Tibial nerve (tissue), 4 donors: Measurements from ENCODE around the gene SYT9. TPM values are rescaled to one million over a fixed set of nuclear protein-coding genes. Genes with fewer than 3 reads are reported as not detected.

ENCODE experiments used
- DNase-seq, 2 donors: peaks; one replicate each; pipeline ENCODE4 v3.0.0-alpha.2; 2019; ENCODE audit warnings: low spot score in 2 of 2
- H3K27ac ChIP-seq, 4 donors: fragments of 200-600 bp; sonication (generic) in 3 of 4; one replicate each; pipeline ENCODE4 v1.5.1; 2017 to 2019; ENCODE audit warnings: mild to moderate bottlenecking in 1 of 4
- H3K27me3 ChIP-seq, 2 donors: fragments of 200-600 bp; sonication (generic) in 1 of 2; one replicate each; pipeline versions ENCODE4 v1.5.1 to v1.6.0; 2017 to 2019
- H3K36me3 ChIP-seq, 3 donors: fragments of 200-600 bp; sonication (generic); one replicate each; pipeline ENCODE4 v1.5.1; 2018 to 2019
- H3K4me1 ChIP-seq, 4 donors: fragments of 200-600 bp; sonication (generic) in 3 of 4; one replicate each; pipeline ENCODE4 v1.5.1; 2017 to 2019
- H3K4me3 ChIP-seq, 4 donors: fragments of 200-600 bp; sonication (generic) in 3 of 4; one replicate each; pipeline ENCODE4 v1.5.1; 2017 to 2019; ENCODE audit warnings: mild to moderate bottlenecking in 1 of 4, moderate library complexity in 1 of 4
- H3K9me3 ChIP-seq, 4 donors: fragments of 200-600 bp; sonication (generic) in 3 of 4; one replicate each; pipeline ENCODE4 v1.5.1; 2017 to 2019
- CTCF ChIP-seq, 5 experiments: fragments of 200-600 bp in 3 of 5; fragments of 450-650 bp in 2 of 5; sonication (generic) in 3 of 5; IDR thresholded peaks; one replicate each; pipeline ENCODE4 v1.5.1; 2016 to 2019; ENCODE audit warnings: antibody characterized with exemption in 5 of 5, mild to moderate bottlenecking in 3 of 5, moderate library complexity in 2 of 5
- EP300 ChIP-seq, 2 donors: sonication (generic); formaldehyde crosslinking; IDR thresholded peaks; one replicate each; pipeline ENCODE4 v1.6.1; 2017; ENCODE audit warnings: antibody characterized with exemption in 2 of 2, mild to moderate bottlenecking in 1 of 2
- POLR2A ChIP-seq, 2 donors: fragments of 450-650 bp; IDR thresholded peaks; one replicate each; pipeline ENCODE4 v1.6.1; 2017; ENCODE audit warnings: antibody characterized with exemption in 2 of 2, mild to moderate bottlenecking in 2 of 2, moderate library complexity in 2 of 2
- WGBS, 2 donors: methylation state at CpG; one replicate each; pipeline ENCODE4 v1.1.5; 2018; 5-methylcytosine and 5-hydroxymethylcytosine counted together
- total RNA-seq, 4 donors: library from RNA; depleted of rRNA; stranded (reverse); fragments of >200 nt; gene quantifications; one replicate each; pipeline ENCODE4 v1.1.0, GENCODE V29; 2016

Gene SYT9
- total RNA-seq, 4 donors from 2014 or later: 0.21 to 0.30 TPM; not detected in 2

DNA sequence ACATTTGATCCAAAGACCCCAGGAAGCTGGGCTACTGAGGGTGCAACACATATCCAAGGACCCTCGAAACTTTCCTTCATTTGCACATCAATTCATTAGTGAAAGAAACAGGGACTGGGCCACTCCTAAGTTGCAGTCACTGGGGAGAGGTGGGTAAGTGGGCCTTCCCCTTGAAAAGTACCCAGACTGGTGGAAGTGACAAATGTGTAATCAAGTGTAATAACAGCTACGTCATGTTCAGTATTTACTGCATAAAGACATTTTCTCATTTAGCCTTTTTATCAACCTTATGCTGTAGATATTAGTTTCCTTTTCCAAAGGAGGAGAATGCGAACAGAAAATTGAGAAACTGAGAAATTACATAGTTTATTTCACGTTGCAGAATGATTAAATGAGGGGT is 131.7 kb downstream of the SYT9 start:
- Histone ChIP-seq H3K36me3 (no peaks in the 10 kb centered on the region), H3K27ac (no peak overlapping the region), H3K27me3 (no peaks in the 10 kb centered on the region), H3K9me3 (no peaks in the 10 kb centered on the region), H3K4me3 (no peak overlapping the region), H3K4me1 (no peaks in the 10 kb centered on the region)
- WGBS, 2 donors: 72 to 85% methylated on average over 4 of the region's 4 CpGs
- no peak for TF ChIP-seq EP300 (IDR thresholded peaks at IDR 0.05)
- no peak for TF ChIP-seq CTCF (IDR thresholded peaks at IDR 0.05)
- no peak for TF ChIP-seq POLR2A (IDR thresholded peaks at IDR 0.05)
- DNase-seq: no peak

DNA sequence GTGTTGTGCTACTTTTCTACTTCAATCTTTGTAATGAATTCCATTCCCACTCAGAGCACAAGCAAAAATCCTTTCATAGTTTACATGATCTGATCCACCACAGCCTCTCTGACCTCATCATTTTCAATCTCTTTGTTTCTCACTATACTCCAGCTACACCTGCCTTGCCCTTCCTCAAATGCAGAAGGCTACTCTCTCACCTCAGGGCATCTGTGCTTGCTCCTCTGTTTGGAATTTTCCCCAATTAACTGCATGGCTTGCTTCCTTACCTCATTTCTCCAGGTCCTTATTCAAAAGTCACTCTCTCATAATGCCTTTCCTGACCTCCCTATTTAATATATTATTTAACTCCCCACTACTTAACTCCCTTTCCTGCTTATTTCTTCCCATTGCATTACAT is 133.0 kb downstream of the SYT9 start:
- H3K36me3 ChIP-seq: no peaks in the 10 kb centered on the region
- H3K27ac ChIP-seq: no peak overlapping the region
- DNase-seq: no peak
- TF ChIP-seq CTCF (IDR thresholded peaks at IDR 0.05) (no peak), POLR2A (IDR thresholded peaks at IDR 0.05) (no peak), EP300 (IDR thresholded peaks at IDR 0.05) (no peak)
- no peaks in the 10 kb centered on the region for H3K9me3 ChIP-seq
- H3K4me3 ChIP-seq: no peak overlapping the region
- H3K4me1 ChIP-seq: no peaks in the 10 kb centered on the region
- H3K27me3 ChIP-seq: no peaks in the 10 kb centered on the region

- WGBS, 2 donors: 73 to 81% methylated on average over 1 of the region's 1 CpG
- DNase-seq: no peak
Observed at GRCh38 chr11:7385532-7385931, 133.8 kb downstream of the SYT9 start.

DNA sequence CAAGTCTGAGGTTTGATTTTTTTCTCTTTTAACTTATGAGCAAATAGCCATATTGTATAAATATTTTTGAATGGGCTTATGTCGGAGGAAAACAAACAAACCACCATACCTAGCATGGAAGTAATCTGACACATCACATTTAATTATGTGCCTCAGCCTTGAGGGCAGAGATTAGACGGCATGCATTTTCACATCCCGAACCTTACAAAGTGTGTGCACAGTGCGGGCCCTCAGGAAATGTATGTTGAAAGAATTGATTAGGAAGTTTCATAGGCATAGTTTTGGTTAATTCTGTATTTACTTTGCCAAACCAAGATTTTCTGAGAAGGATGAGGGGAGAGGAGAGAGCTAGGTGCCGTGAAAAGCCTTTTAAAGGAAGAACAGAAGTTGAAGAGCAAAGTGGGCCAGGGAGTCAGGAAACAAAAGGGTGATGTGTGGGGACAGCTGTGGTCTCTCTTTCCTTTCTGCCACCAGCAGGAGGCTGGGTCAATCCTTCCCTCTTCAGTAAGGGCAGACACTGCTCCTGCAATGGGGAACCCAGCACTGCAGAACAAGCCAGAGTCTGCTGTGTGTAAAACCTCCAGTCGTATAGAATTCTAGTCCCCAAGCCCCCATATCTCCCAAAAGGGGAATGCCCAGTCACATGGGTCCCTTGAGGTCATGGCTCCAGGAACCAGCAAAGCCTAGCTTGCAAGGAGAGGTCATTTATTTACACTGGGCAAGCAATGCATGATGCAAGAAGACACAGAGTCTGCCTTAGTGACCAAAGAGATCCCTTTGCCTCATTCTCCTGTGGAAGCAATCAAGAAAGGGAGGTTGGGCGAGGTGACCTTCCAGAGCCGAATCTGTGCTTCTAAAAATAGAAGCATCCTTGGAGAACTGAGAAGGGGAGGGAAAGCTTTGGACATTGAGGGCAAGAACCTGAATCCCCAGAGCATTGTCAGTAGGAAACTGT is 162.5 kb downstream of the SYT9 start:
- H3K27ac ChIP-seq: no peak overlapping the region
- no peaks in the 10 kb centered on the region for H3K4me1 ChIP-seq
- no peaks in the 10 kb centered on the region for H3K27me3 ChIP-seq
- DNase-seq: no peak
- H3K36me3 ChIP-seq: no peaks in the 10 kb centered on the region
- 52 to 55% methylated on average over 8 of the region's 8 CpGs for WGBS, 2 donors
- no peak overlapping the region for H3K4me3 ChIP-seq
- peaks cover 0 to 25% (median 0%) of the 10 kb centered on the region in 4 donors for H3K9me3 ChIP-seq
- TF ChIP-seq EP300 (IDR thresholded peaks at IDR 0.05) (no peak), POLR2A (IDR thresholded peaks at IDR 0.05) (no peak), CTCF (IDR thresholded peaks at IDR 0.05) (no peak)

More at GRCh38 chr11:7385532-7385931, 133.8 kb downstream of the SYT9 start:
- H3K4me1 ChIP-seq: no peaks in the 10 kb centered on the region
- TF ChIP-seq EP300 (IDR thresholded peaks at IDR 0.05) (no peak), POLR2A (IDR thresholded peaks at IDR 0.05) (no peak), CTCF (IDR thresholded peaks at IDR 0.05) (no peak)
- H3K4me3 ChIP-seq: no peak overlapping the region
- H3K36me3 ChIP-seq: no peaks in the 10 kb centered on the region
- no peak overlapping the region for H3K27ac ChIP-seq
- no peaks in the 10 kb centered on the region for H3K27me3 ChIP-seq
- no peaks in the 10 kb centered on the region for H3K9me3 ChIP-seq
